K562 (cell line): ENCODE measurements around the gene ARHGEF10L. TPM values are rescaled to one million over a fixed set of nuclear protein-coding genes. Genes with fewer than 3 reads are reported as not detected.

Experiments used
- ATAC-seq: fragments of 200-7000 bp; cut with Tn5 transposase; 3 replicates; pipeline ENCODE4 v1.9.1; 2020; ENCODE audit warnings: moderate library complexity
- BruUV-seq: library from RNA; stranded (reverse); fragments of 400-500 nt; replicated peaks from 2 replicates; lab custom pipeline; 2021; lab: Mats Ljungman, UMichigan
- CTCF ChIA-PET: fragments of 300-600 bp; formaldehyde crosslinking; extraction: SDS; loops from one replicate; lab custom pipeline; 2021; ENCODE audit warnings: low intra/inter-chr PET ratio; lab: Yijun Ruan, JAX
- POLR2A ChIA-PET: fragments of 300-600, 350-650 bp; sonication (Branson Sonifier 250); formaldehyde crosslinking; extraction: SDS; loops from one replicate; lab custom pipeline; 2021; ENCODE audit warnings: antibody characterized with exemption, inconsistent platforms; lab: Yijun Ruan, JAX
- DNase-seq, 4 experiments: peaks; one replicate each; pipeline versions ENCODE4 v3.0.0 to v3.0.0-alpha.2; 2011 to 2018; ENCODE audit warnings: low spot score in 3 of 4, mixed read lengths in 3 of 4; ENCODE audit errors: extremely low read depth in 1 of 4
- FAIRE-seq: peaks from 2 replicates; lab custom pipeline; 2011; peaks lifted over from hg19 to GRCh38; lab: Jason Lieb, UNC
- H2AFZ ChIP-seq: 2 replicates; pipeline ENCODE4 v1.6.0; 2011; ENCODE audit warnings: low read depth, low read length, control low read depth, inconsistent platforms
- H3K27ac ChIP-seq: fragments of 200-600 bp; 3 replicates; pipeline ENCODE4 v1.8.0; 2011; ENCODE audit warnings: low read depth, mild to moderate bottlenecking, control low read depth, inconsistent platforms, low read length, moderate library complexity, mixed read lengths; ENCODE audit errors: extremely low read depth
- H3K27me3 ChIP-seq, 2 experiments: fragments of 300-600 bp in 1 of 2; 2 replicates in 1 of 2; 3 replicates in 1 of 2; pipeline versions ENCODE4 v1.6.0 to v1.8.0; 2011; ENCODE audit warnings: inconsistent platforms in 2 of 2, low read length in 2 of 2, mild to moderate bottlenecking in 1 of 2, mixed read lengths in 1 of 2, moderate library complexity in 1 of 2; ENCODE audit not compliant: control insufficient read depth in 2 of 2, insufficient read depth in 2 of 2
- H3K36me3 ChIP-seq: fragments of 300-600 bp; 3 replicates; pipeline ENCODE4 v1.8.0; 2011; ENCODE audit warnings: mild to moderate bottlenecking, low read length, inconsistent platforms; ENCODE audit not compliant: control insufficient read depth, insufficient read depth
- H3K4me1 ChIP-seq, 2 experiments: fragments of 200-600 bp in 1 of 2; replicated peaks in 1 of 2; 2 replicates in 1 of 2; 3 replicates in 1 of 2; pipeline versions ENCODE4 v1.5.1 to v1.8.0; 2011; ENCODE audit warnings: inconsistent platforms in 2 of 2, low read length in 2 of 2, mild to moderate bottlenecking in 1 of 2, mixed read lengths in 1 of 2, moderate library complexity in 1 of 2; ENCODE audit not compliant: control insufficient read depth in 2 of 2, insufficient read depth in 2 of 2
- H3K4me2 ChIP-seq: 2 replicates; pipeline ENCODE4 v1.6.1; 2011; ENCODE audit warnings: low read length, control low read depth, inconsistent platforms, mixed read lengths; ENCODE audit not compliant: insufficient read depth
- H3K4me3 ChIP-seq: fragments of 200-600 bp; sonication (generic), shearing (Covaris generic); 2 replicates; pipeline ENCODE4 v1.5.1; 2016; ENCODE audit warnings: control low read depth, inconsistent platforms
- H3K79me2 ChIP-seq: fragments of 200-600 bp; 3 replicates; pipeline ENCODE4 v1.8.0; 2011; ENCODE audit warnings: low read length, inconsistent platforms; ENCODE audit not compliant: control insufficient read depth, insufficient read depth
- H3K9ac ChIP-seq, 2 experiments: 2 replicates each; pipeline versions ENCODE4 v1.6.0 to v1.6.1; 2011; ENCODE audit warnings: low read depth in 2 of 2, low read length in 2 of 2, control low read depth in 1 of 2, inconsistent platforms in 1 of 2, mild to moderate bottlenecking in 1 of 2, mixed read lengths in 1 of 2; ENCODE audit not compliant: insufficient read depth in 1 of 2
- H3K9me1 ChIP-seq: one replicate; pipeline ENCODE4 v1.6.0; 2011; ENCODE audit warnings: inconsistent platforms, mild to moderate bottlenecking, low read length, moderate library complexity; ENCODE audit not compliant: control insufficient read depth, insufficient read depth
- H3K9me3 ChIP-seq: replicated peaks from 2 replicates; pipeline ENCODE4 v1.5.1; 2011; ENCODE audit warnings: low read depth, low read length, inconsistent platforms; ENCODE audit not compliant: control insufficient read depth, insufficient read depth
- H4K20me1 ChIP-seq: replicated peaks from 2 replicates; pipeline ENCODE4 v1.6.1; 2011; ENCODE audit warnings: low read length, inconsistent platforms, mixed read lengths; ENCODE audit not compliant: control insufficient read depth, insufficient read depth
- CCNT2 ChIP-seq: IDR thresholded peaks from 2 replicates; pipeline ENCODE4 v1.6.1; 2011; ENCODE audit warnings: borderline replicate concordance, low read depth, mild to moderate bottlenecking, moderate library complexity, mixed read lengths, low read length; ENCODE audit not compliant: insufficient read length; ENCODE audit errors: extremely low read depth
- COPS2 ChIP-seq: fragments of 450-650 bp; conservative IDR thresholded peaks from 2 replicates; pipeline ENCODE4 v1.6.1; 2016; ENCODE audit warnings: mild to moderate bottlenecking, moderate library complexity
- E2F6 ChIP-seq, 2 experiments: IDR thresholded peaks; 2 replicates each; pipeline ENCODE4 v1.6.1; 2011; ENCODE audit warnings: borderline replicate concordance in 1 of 2, control low read depth in 1 of 2, low read depth in 1 of 2, low read length in 1 of 2, mild to moderate bottlenecking in 1 of 2, mixed read lengths in 1 of 2, moderate library complexity in 1 of 2; ENCODE audit not compliant: insufficient read depth in 1 of 2, insufficient read length in 1 of 2, poor library complexity in 1 of 2, severe bottlenecking in 1 of 2; ENCODE audit errors: extremely low read depth in 1 of 2
- EGR1 ChIP-seq: fragments of 450-650 bp; conservative IDR thresholded peaks from 2 replicates; pipeline ENCODE4 v1.6.1; 2017; ENCODE audit warnings: mild to moderate bottlenecking
- ESRRA ChIP-seq: fragments of 450-650 bp; IDR thresholded peaks from 2 replicates; pipeline ENCODE4 v1.6.1; 2014; ENCODE audit warnings: low read depth, mild to moderate bottlenecking, moderate library complexity, borderline replicate concordance
- GABPA ChIP-seq: fragments of 200-800 bp; sonication (Bioruptor generic); conservative IDR thresholded peaks from 2 replicates; pipeline ENCODE4 v1.6.1; 2016; ENCODE audit warnings: low read depth, missing genetic modification characterization, missing compliant biosample characterization
- KLF16 ChIP-seq: IDR thresholded peaks from 2 replicates; pipeline ENCODE4 v1.6.1; 2016; ENCODE audit warnings: antibody characterized with exemption
- NKRF ChIP-seq: fragments of 450-650 bp; IDR thresholded peaks from 2 replicates; pipeline ENCODE4 v1.6.1; 2016; ENCODE audit warnings: borderline replicate concordance
- PHTF2 ChIP-seq: fragments of 250-450 bp; sonication (Bioruptor Pico); IDR thresholded peaks from 2 replicates; pipeline ENCODE4 v1.5.0; 2021; ENCODE audit warnings: mild to moderate bottlenecking
- PML ChIP-seq: IDR thresholded peaks from 2 replicates; pipeline ENCODE4 v1.6.1; 2012; ENCODE audit warnings: low read length, inconsistent platforms
- SP2 ChIP-seq: IDR thresholded peaks from 2 replicates; pipeline ENCODE4 v1.6.1; 2011; ENCODE audit warnings: mild to moderate bottlenecking, low read depth, low read length, moderate library complexity; ENCODE audit not compliant: poor library complexity, severe bottlenecking; ENCODE audit errors: extremely low read depth
- ZBTB8A ChIP-seq: fragments of 450-650 bp; IDR thresholded peaks from 2 replicates; pipeline ENCODE4 v1.6.1; 2018; ENCODE audit warnings: mild to moderate bottlenecking, moderate library complexity; ENCODE audit not compliant: partially characterized antibody
- ZNF282 ChIP-seq: sonication (generic); formaldehyde crosslinking; IDR thresholded peaks from 2 replicates; pipeline ENCODE4 v1.8.1; 2023; ENCODE audit warnings: missing genetic modification reagents
- ZNF3 ChIP-seq: fragments of 250-450 bp; sonication (Bioruptor Pico); IDR thresholded peaks from 2 replicates; pipeline ENCODE4 v1.5.0; 2021; ENCODE audit warnings: mild to moderate bottlenecking, moderate library complexity
- ZNF668 ChIP-seq: fragments of 250-450 bp; sonication (Bioruptor Pico); IDR thresholded peaks from 2 replicates; pipeline ENCODE4 v1.8.0; 2022; ENCODE audit warnings: mild to moderate bottlenecking, inconsistent platforms
- ZNF75A ChIP-seq: fragments of 450-650 bp; formaldehyde crosslinking; IDR thresholded peaks from 2 replicates; pipeline ENCODE4 v1.4.0; 2020; ENCODE audit warnings: mild to moderate bottlenecking
- WGBS: fragments of 100-300 bp; shearing (Covaris generic); methylation state at CpG from one replicate; pipeline ENCODE4 v1.1.6; 2016; ENCODE audit warnings: low coverage, mixed read lengths; ENCODE audit not compliant: insufficient coverage; ENCODE audit errors: missing lambda C conversion rate; 5-methylcytosine and 5-hydroxymethylcytosine counted together
- in situ Hi-C: fragments of 300-500 bp; cut with MboI; formaldehyde crosslinking; loops from 4 replicates; pipeline ENCODE4 v1.15.0; 2018; ENCODE audit warnings: inconsistent platforms, mixed read lengths
- intact Hi-C: fragments of 100-400 bp; cut with micrococcal nuclease; formaldehyde crosslinking; loops from 2 replicates; pipeline ENCODE4 v1.14.2; 2022
- polyA plus RNA-seq, 8 experiments: library from polyadenylated mRNA; depleted of rRNA in 4 of 8; stranded (reverse) in 5 of 8; unstranded in 3 of 8; fragments of >200 nt; fragmentation: Nextera tagmentation in 2 of 8; fragmentation: Illumina TruSeq in 1 of 8; extraction: Ambion mirVana in 2 of 8; extraction: Trizol in 1 of 8; gene quantifications; 2 replicates each; pipeline versions ENCODE4 v1.2.1 to v1.2.3, GENCODE V29; 2011 to 2014; ENCODE audit warnings: inconsistent platforms in 1 of 8, missing spikeins in 1 of 8
- total RNA-seq, 7 experiments: library from RNA; depleted of rRNA in 6 of 7; stranded (reverse); fragments of >200 nt in 6 of 7; fragmentation: Illumina TruSeq in 2 of 7; extraction: Trizol in 2 of 7; gene quantifications; 2 replicates each; pipeline versions ENCODE4 v1.2.1 to v1.2.3, GENCODE V29; 2011 to 2021; ENCODE audit warnings: low replicate concordance in 1 of 7

ARHGEF10L gene
- total and polyA plus RNA-seq, 9 of the 15 experiments (the other 6 are each of a cell fraction or from before 2014, with no cell fraction given), result 0.09 to 0.13 TPM; not detected in 7

DNA sequence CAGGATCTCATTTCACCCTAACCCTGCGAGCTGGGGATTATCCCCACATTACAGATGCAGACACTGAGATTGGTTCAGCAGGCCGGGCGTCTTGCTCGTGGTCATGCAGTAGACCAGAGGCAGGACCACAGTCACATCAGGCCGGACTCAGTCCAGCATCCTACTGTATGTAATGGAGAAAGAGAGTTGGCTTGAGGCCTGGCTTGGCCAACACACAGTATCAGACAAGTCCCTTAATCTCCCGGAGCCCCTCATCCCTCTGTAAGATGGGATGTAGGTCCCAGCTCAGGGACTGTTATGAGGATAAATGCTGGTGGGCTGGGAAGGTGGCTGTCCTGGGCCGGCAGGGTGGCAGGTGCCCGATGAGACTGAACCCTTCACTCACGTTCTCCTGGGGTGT, 149.5 kb downstream of the ARHGEF10L start:
- ATAC-seq (no peak), DNase-seq (no peak), FAIRE-seq (no peak)
- Histone ChIP-seq H3K27me3 (peaks cover 5 to 53% of the 10 kb centered on the region in 2 experiments), H3K4me3 (no peak overlapping the region), H3K4me2 (no peak overlapping the region), H3K36me3 (no peaks in the 10 kb centered on the region), H3K4me1 (no peaks in the 10 kb centered on the region), H2AFZ (no peak overlapping the region), H4K20me1 (no peaks in the 10 kb centered on the region; the same call in 1 of the 2 replicates), H3K9me1 (no peaks in the 10 kb centered on the region), H3K9ac (no peak overlapping the region), H3K79me2 (no peaks in the 10 kb centered on the region), H3K27ac (no peak overlapping the region), H3K9me3 (no peaks in the 10 kb centered on the region)
- intact Hi-C loops (no loop called here), in situ Hi-C loops (no loop called here)
- ChIA-PET CTCF (no interaction called here), POLR2A (interaction anchor here (0.6 kb wide), 1 partner anchor 84 kb away, joined by 3 read pairs; no protein-coding TSS in a partner anchor)
- no TSS peak for BruUV-seq
- WGBS, result under 1% methylated on average over 9 of the region's 9 CpGs
- no peak for TF ChIP-seq ZNF3 (CRISPR knock-in tag)
- no peak for TF ChIP-seq ZBTB8A
- no peak for TF ChIP-seq EGR1
- TF ChIP-seq KLF16, result no peak
- no peak for TF ChIP-seq ZNF75A
- TF ChIP-seq E2F6 (IDR thresholded peaks at IDR 0.05; ENCODE audit: borderline replicate concordance in 1 of 2, extremely low read depth in 1 of 2, insufficient read depth in 1 of 2, insufficient read length in 1 of 2, low read depth in 1 of 2, low read length in 1 of 2, poor library complexity in 1 of 2, severe bottlenecking in 1 of 2), result no peak
- no peak for TF ChIP-seq ZNF668 (CRISPR knock-in tag)
- TF ChIP-seq GABPA (tag), result no peak
- no peak for TF ChIP-seq PML
- no peak for TF ChIP-seq COPS2
- no peak for TF ChIP-seq NKRF
- no peak for TF ChIP-seq CCNT2
- TF ChIP-seq ZNF282 (CRISPR knock-in tag), result no peak
- no peak for TF ChIP-seq PHTF2
- no peak for TF ChIP-seq SP2
- TF ChIP-seq ESRRA, result no peak
